HG02759 (cell line): Measurements from ENCODE around the gene GPX8.

Experiments
- ATAC-seq: cut with Tn5 transposase; IDR thresholded peaks from one replicate; pipeline ENCODE4 v1.9.1; 2021; ENCODE audit warnings: mild to moderate bottlenecking, moderate library complexity; ENCODE audit not compliant: unreplicated experiment

Gene GPX8

GRCh38 chr5:55172051-55172899 lies 12.3 kb downstream of the GPX8 start:
- ATAC-seq: peak; percentile 52

GRCh38 chr5:55172937-55173686 lies 13.1 kb downstream of the GPX8 start, which contains the start of gene CDC20B:
CDC20B (minus strand) TSS chr5:55173177; CDS start chr5:55173000, 177 bp downstream.
- peak; percentile 94 for ATAC-seq

- peak; percentile 3 for ATAC-seq
These were observed 13.8 kb downstream of the GPX8 start for GRCh38 chr5:55173687-55174230.

GRCh38 chr5:55175781-55176175 lies 15.8 kb downstream of the GPX8 start:
- no peak for ATAC-seq

GRCh38 chr5:55176176-55176818 lies 16.3 kb downstream of the GPX8 start:
- ATAC-seq: no peak

GRCh38 chr5:55177078-55177477 lies 17.1 kb downstream of the GPX8 start:
- ATAC-seq: no peak

- no peak for ATAC-seq
These were observed 20.0 kb downstream of the GPX8 start for GRCh38 chr5:55180016-55180415.

- no peak for ATAC-seq
These were observed 27.4 kb downstream of the GPX8 start for GRCh38 chr5:55187370-55187769.

- ATAC-seq: no peak
These were observed 28.9 kb downstream of the GPX8 start for GRCh38 chr5:55188656-55189540.

- no peak for ATAC-seq
These were observed 31.2 kb downstream of the GPX8 start for GRCh38 chr5:55191165-55191564.

GRCh38 chr5:55205001-55205400 lies 45.0 kb downstream of the GPX8 start:
- no peak for ATAC-seq

GRCh38 chr5:55211184-55211874 lies 51.4 kb downstream of the GPX8 start:
- ATAC-seq: no peak
